Measurements from ENCODE around the gene ZNF331.

ZNF331 gene

DNA sequence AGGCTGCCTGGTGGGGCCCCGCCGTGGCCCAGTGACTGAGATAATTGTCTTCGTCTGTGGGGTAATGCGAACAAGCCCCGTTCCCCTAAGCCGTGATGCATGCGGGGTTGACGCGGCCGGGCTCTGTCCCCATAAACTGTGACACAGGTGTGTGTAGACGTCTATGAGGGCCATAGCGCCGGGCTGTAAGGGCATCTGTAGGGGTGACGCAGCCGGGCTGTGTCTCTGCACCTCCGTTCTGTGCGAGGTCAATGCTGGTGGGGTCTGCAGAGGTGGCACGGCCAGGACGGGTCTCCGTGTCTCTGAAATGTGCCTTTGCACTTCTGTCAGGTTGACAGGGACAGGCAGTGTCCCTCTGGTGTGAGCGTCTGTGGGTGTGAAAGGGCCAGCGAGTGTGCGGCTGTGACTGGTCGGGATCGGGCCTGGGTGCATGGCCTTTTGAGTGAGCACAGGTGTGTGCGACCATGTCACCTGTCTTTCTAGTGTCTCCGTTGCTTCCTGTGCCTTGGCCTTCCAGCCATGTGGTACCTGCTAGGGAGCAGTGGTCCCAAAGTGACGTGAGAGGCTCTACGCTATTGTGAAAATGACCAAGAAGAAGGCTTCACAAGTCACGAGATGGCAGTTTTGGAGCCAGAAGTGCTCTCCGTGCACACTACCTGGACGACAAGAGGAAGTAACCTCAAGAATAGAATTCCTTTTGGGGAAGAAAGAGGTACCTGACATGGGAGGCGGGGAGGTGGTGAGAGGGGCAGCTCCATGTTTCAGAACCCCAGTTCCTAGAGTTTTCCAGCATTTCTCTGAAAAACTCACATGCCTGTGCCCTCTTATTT is 16.4 kb upstream of the ZNF331 start:
- no peak for DNase-seq

DNA sequence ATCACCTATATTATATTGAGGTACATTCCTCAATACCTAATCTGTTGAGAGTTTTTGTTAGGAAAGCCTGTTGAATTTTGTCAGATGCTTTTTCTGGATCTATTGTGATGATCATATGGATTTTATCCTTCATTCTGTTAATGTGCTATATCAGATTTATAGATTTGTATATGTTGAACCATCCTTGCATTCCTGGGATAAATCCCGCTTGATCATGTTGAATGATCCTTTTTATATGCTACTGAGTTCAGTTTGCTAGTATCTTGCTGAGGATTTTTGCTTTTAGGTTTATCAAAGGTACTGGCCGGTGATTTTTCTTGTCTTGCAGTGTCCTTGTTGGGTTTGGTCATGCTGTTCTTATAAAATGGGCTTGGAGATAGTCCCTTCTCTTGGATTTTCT is 12.0 kb upstream of the ZNF331 start:
- no peak for DNase-seq

DNA sequence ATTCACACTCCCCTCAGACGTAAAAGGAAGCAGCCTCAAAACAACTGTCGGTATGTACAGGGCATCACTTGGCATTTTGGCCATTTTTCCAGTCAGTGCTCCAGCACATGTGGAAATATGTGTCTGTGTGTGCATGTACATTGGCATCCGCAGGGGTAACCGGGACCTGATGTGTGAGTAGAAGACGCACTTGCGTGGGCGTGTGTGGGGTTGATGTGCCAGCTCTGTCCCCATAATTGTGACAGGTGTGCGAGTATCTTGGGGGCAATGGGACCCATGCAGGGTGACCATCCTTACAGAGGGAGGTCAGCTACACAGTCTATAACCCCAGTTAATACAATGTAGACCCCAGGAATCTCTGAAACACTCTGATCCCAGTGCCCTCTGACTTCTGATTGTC is 7.3 kb upstream of the ZNF331 start:
- no peak for DNase-seq

DNA sequence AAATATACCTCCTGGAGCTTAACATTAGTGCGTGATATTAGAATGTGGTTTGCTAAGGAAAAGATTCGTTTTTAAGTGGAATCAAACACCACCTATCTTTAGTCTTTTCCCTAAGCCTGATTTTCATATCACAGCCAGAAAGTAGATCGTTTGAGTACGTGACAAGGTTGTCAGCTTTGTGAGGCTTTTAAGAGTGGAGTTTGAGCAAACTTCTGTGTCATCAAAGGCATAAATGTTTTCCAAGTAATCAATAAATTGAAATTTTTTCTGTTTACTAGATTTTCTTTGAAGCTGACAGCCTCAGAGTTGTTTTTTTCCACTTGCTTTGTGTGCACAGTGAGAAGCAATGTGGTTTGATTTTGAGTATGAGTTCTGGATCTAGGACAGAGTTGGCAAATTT is 6.5 kb upstream of the ZNF331 start:
- no peak for DNase-seq

DNA sequence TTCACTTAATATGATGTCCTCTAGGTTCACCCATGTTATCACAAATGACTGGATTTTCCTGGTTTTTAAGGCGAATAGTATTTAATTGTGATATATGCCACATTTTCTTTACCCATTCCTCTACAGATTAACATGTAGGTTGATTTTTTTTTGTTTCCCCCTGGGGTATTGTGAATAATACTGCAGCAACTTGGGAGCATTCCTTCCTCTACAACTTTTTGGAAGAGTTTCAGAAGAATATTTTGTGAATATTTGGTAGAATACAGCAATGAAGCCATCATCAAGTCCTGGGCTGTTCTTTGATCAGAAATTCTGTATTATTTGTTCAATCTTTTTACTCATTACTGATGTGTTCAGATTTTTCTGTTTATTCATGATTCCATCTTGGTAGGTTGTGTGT is 5.6 kb upstream of the ZNF331 start:
- DNase-seq: no peak

DNA sequence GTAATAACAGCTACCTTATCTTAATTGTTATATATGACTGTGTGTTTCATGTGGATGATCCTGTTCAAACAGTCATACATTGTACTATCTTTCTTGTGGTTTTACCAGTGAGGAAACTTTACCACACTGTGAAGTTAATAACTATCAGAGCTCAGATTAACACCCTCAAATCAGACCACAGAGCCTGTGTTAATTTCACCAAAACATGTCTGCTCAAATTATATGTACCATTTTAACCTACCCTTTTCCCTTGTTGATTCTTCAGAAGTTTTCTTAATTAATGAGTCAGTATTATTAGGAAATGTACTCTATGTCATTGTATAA is 1.8 kb upstream of the ZNF331 start:
- DNase-seq: no peak

DNA sequence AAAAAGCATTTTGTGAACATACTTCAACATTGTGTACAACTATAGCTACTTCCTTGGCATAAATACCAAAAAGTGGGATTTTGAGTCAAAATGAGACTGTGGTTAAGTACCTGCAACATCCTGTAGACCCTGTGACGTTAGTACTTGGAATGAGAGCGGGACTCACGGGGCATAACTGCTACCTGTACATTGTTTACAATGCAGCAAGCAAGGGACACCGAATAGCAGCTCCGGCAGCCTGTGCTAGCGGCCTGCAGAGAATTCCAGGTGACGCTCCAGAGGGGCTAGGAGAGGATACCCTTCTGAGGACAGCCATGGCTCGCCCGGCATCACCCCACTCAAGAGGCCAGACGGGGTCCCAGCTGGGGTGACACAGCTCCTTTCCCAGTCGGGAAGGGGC is 824 bp upstream of the ZNF331 start:
- DNase-seq: no peak

DNA sequence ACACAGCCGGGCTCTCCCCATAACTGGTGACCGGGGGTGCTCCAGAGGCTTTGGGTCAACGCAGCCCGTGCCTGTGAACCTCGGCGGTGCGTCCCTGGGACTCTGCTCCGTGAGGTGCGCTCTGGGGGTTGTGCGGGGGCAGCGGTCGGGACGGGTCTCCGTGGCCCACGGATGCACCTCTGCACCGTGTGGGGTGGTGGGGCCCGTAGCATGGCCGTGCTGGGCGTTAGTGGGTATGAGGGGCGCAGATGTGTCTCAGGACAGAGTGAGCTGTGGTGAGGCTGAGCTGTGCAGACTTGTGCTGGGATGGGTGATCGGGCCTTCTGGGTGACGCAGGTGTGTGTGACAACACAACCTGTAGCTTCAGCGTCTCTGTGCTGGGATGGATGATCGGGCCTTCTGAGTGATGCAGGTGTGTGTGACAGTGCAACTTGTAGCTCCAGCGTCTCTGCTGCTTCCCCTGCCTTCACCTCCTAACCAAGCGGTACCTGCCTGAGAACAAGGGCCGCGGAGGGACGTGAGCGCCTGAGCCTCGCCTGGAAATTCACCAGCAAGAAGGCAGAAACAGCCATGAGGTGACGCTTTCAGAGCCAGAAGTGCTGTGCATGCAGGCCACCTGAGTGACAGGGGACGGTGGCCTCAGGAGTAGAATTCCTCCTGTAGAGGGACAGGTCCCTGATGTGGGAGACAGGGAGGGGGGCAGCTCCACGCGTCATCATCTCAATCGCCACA is 599 bp downstream of the ZNF331 start:
- no peak for DNase-seq

DNA sequence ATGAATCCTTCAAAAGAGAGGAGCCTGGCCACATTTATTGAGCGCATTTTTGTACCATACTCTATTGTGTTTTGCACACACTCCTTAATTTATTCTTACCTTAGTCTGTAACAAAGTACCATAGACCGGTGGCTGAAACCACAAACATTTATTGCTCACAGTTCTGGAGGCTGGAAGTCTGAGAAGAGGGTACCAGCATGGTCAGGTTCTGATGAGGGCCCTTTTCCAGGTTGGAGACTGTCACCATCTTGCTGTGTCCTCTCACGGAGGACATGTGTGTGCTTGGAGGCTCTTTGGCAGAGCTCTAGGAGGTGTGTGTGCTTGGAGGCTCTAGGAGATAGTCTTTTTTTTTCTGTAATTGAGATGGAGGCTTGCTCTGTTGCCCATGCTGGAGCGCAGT is 2.1 kb downstream of the ZNF331 start:
- DNase-seq: no peak

DNA sequence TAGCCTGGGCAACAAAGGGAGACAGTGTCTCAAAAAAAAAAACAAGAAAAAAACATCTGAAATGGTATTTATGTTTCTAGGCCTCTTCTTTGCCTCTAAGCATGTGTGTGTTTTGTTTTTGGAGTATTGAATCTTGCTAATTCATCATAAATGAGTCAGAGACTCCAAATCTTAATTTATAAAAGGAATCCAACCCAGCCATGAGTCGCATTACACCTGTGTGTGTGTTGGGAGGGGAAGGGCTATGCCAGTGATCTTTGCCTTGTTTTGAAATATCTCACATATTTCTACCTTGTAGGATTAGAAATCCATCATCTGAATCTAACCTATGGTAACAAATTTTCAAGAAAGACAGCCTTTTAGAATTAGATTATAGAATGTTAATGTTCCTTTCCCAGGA is 4.0 kb downstream of the ZNF331 start:
- no peak for DNase-seq

DNA sequence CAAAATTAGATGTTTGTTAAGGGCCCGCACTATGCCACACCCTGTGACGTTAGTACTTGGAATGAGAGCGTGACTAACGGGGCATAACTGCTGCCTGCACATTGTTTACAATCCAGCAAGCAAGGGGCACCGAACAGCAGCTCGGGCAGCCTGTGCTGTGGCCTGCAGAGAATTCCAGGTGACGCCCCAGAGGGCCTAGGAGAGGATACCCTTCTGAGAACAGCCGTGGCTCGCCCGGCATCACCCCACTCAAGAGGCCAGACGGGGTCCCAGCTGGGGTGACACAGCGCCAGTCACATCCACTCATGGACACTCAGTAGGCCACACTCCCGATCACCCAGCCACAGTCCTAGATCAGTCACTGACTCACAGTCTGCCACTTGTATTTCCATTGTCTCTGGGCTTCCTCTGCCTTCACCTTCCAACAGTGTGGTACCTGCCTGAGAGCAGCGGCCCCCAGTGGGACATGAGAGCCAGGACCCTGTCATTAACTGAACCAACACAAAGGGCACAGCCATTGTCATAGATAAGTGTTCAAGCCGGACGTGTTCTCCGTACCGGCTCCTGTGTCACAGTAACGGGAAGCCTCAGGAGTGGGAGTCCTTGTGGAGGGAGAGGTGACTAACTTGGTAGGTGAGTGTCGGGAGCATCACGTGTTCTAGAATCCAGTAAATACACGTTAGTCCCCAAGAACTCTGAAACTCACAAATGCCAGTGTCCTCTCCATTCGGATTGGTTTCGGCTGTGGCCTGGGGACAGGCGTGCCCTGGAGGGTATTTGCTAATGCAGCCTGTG is 7.5 kb downstream of the ZNF331 start:
- DNase-seq: no peak

DNA sequence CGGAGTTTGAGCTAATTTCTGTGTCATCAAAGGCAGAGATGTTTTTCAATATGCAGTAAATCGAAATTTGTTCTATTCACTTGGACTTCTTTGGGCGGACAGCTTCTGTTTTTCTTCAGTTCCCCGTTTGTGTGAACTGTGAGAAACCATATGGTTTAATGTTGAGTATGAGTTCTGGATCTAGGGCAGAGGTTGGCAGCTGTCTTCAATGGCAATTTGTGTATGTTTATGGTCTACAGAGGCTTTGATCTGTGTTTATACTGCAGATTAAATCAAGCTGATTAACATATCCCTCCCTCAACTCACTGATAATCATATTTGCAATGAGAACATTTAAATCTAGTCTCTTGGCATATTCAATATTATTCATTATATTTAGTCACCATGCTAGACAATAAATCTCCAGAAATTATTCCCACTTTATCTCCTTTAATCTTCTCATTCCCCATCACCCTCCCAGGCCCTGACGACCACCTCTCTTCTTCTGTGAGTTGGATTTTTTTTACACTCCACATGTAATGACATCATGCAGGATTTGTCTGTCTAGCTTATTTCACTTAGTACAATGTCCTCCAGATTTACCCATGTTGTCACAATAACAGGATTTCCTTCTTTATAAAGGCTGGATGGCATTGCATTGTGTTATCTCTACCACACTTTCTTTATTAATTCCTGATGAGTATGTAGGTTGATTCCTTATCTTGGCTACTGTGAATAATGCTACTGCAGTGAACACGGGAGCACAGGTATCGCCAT is 9.0 kb downstream of the ZNF331 start:
- no peak for DNase-seq

DNA sequence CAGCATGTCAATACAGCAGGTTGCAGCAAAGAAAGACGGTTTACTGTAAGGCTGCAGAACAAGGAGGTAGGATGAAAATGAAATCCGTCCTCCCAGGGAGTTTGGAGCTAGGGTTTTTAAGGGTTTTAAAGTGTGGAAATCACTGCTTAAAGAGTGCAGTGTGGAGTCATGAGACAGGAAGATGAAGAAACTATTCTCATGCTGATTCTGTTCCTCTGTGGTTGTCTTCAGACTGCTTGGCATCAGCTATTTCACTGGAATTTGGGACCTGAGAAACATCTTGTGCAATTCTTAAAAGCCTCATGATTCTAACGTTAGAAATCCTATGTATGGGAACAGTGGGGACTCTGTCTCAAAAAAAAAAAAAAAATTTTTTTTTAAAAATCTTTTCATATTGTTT is 11.4 kb downstream of the ZNF331 start:
- DNase-seq: no peak

DNA sequence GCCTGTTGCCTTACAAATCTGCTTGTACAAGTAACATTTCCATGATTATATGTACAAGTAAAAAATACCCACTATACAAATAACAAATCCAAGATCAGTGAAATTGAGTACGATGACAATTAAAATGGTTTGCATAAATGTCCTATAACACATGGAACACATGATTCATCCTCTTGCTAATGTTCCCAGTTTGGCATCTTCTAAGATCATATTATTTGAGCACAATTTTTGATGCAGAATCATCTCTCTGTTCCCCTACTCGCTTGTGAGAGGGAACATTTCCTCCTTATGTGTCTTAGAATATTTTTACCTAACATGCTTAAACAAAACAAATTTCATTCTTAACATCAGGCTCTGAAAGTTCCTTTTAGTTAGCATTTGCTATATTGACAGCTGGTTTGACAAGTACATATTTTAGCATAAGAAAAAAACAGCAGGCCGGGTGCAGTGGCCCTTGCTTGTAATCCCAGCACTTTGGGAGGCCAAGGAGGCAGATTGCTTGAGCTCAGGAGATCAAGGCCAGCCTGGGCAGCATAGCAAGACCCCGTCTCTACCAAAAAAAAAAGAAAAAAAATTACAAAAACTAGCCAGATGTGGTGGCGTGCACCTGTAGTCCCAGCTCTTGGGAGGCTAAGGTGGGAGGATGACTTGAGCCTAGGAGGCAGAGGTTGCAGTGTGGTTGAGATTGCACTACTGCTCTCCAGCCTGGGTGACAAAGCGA is 14.2 kb downstream of the ZNF331 start:
- DNase-seq: no peak

DNA sequence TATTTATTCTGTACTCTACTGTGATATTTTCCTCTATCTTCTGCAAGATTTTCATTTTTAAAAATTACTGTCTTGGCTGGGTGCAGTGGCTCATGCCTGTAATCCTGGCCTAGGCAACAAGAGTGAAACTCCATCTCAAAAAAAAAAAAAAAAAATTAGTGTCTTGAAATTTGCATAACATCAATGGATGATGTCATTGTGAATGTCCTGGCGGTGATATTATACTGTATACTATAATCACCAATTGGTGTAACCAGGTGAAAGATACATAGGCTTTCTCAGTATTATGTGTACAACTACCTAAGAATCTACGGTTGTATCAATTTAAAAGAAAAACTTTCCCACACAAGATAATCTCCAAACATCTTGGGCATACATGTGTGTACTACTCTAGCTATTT is 15.2 kb downstream of the ZNF331 start:
- no peak for DNase-seq

DNA sequence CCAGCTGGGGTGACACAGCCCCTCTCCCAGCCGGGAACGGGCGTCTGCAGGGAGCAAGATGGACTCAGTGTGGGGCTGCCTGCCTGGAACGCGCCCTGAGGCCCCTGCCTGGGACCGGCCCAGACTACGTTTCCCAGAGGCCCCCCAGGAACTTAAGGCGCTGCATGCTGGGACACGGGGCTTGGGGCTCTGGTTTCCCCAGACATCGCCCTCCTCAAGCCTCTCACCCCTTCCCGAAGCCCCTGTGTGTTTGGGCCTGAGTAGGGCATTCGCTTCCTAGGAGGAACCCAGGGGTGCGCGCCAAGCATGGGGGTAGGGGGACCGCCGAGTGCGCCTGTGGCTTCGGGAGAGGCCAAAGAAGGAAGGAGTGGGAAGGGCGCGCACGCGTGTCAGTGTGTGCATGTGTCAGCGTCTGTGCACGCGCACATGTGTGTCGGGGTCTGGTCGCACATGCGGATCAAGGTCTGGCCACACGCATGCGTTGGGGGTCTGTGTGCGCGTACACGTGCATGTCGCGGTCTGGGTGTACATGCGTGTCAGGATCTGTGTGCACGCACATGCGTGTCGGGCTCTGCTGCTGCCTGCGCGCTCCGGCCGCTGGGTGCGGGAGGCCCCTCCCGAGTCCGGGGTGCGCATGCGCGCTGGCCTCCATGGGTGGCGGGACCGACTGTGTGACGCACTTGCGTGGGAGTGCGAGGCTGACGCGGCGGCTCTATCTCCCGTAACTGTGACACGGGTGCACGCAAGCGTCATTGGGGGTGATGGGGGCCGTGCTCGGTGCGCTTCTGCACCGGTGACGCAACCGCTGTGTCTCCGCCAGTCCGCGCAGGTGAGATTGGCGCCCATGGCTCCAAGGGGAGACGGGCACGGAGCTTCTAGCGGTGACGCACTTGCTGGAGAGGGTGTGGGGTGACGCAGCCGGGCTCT is 16.2 kb downstream of the ZNF331 start:
- DNase-seq: no peak

DNA sequence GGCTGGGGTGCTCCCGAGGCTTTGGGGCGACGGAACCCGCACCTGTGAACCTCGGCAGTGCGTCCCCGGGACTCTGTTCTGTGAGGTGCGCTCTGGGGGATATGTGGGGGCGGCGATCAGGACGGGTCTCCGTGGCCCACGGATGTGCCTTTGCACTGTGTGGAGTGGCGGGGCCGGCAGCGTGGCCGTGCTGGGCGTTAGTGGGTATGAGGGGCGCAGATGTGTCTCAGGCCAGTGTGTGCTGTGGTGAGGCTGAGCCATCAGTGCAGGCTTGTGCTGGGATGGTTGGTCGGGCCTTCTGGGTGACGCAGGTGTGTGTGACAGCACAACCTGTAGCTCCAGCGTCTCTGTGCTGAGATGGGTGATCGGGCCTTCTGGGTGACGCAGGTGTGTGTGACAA is 16.9 kb downstream of the ZNF331 start:
- no peak for DNase-seq

DNA sequence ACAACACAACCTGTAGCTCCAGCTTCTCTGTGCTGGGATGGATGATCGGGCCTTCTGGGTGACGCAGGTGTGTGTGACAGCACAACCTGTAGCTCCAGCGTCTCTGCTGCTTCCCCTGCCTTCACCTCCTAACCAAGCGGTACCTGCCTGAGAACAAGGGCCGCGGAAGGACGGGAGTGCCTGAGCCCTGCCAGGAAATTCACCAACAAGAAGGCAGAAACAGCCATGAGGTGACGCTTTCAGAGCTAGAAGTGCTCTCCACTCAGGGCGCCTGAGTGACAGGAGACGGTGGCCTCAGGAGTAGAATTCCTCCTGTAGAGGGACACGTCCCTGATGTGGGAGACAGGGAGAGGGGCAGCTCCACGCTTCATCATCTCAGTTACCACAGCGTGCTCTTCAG is 17.4 kb downstream of the ZNF331 start:
- no peak for DNase-seq

DNA sequence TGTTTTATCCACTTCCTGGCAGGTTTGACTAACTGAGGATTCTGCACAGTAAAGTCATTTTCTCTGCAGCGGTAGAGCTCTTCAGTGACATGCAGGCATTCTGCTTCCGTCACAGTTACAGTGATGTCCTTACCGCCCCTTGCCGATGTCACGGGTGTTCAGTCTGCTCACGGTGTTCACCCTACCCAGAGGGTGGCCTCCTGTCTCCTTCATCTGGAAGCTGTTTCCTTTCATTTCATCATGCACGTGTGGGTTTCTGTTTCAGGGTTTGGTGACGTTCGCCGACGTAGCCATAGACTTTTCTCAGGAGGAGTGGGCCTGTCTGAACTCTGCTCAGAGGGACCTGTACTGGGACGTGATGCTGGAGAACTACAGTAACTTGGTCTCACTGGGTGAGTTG is 33.4 kb downstream of the ZNF331 start:
- DNase-seq: no peak

DNA sequence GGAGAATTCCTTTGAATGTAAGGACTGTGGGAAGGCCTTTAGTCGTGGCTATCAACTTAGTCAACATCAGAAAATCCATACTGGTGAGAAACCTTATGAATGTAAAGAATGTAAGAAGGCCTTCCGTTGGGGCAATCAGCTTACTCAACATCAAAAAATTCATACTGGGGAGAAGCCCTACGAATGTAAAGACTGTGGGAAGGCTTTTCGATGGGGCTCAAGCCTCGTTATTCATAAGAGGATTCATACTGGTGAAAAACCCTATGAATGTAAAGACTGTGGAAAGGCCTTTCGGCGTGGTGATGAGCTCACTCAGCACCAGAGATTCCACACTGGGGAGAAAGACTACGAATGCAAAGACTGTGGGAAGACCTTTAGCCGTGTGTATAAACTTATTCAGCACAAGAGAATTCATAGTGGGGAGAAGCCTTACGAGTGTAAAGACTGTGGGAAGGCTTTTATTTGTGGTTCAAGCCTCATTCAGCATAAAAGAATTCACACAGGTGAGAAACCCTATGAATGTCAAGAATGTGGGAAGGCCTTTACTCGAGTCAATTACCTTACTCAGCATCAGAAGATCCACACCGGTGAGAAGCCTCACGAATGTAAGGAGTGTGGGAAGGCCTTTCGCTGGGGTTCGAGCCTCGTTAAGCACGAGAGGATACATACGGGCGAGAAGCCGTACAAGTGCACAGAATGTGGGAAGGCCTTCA is 39.2 kb downstream of the ZNF331 start:
- no peak for DNase-seq

DNA sequence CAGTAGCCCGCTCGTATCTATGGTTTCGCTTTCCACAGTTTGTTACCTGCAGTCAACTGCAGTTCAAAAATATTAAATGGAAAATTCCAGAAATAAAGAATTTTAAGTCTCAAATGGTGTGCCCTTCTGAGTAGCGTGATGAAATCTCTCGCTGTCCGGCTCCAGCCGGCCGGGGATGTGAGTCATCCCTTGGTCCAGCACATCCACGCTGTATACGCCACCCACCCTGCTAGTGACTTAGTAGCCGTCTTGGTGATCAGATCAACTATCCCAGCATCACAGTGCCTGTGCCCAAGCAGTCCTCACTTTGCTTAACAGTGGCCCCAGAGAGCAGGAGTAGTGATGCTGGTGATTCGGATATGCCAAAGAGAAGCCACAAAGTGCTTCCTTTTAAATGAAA is 40.0 kb downstream of the ZNF331 start:
- DNase-seq: no peak
